Right ventricle myocardium inferior (tissue), 1 donor: ENCODE data around the gene SGPL1. TPM values are rescaled to one million over a fixed set of nuclear protein-coding genes. Genes with fewer than 3 reads are reported as not detected.
A peak's percentile ranks its signal among the peaks of the same experiment; 100 is the strongest.

Experiments used
- ATAC-seq: fragments of 200-7000 bp; cut with Tn5 transposase; one replicate; pipeline ENCODE4 v1.9.1; 2020; ENCODE audit warnings: mild to moderate bottlenecking, moderate library complexity
- DNase-seq: peaks from one replicate; pipeline ENCODE4 v3.0.0; 2021; ENCODE audit errors: missing footprints
- intact Hi-C: fragments of 100-400 bp; cut with DNase I; formaldehyde crosslinking; loops from one replicate; pipeline ENCODE4 v1.11.0; 2022
- total RNA-seq: library from RNA; stranded (reverse); fragmentation: NEBNext Ultra II Directional; extraction: Animal tissue kit (Norgen Biotek cat#: 25700); gene quantifications from one replicate; pipeline ENCODE4 v1.2.1, GENCODE V29; 2021
- donor health status: DM: no; HTN: yes; CAD: no; lungs with severe emphysema.

SGPL1 gene
- total RNA-seq, 1 donor from 2014 or later = 13.1 TPM

- intact Hi-C loops = no loop called here
- ATAC-seq = no peak
- no peak for DNase-seq
Measured at GRCh38 chr10:70891627-70892026, 75.9 kb downstream of the SGPL1 start.

DNA sequence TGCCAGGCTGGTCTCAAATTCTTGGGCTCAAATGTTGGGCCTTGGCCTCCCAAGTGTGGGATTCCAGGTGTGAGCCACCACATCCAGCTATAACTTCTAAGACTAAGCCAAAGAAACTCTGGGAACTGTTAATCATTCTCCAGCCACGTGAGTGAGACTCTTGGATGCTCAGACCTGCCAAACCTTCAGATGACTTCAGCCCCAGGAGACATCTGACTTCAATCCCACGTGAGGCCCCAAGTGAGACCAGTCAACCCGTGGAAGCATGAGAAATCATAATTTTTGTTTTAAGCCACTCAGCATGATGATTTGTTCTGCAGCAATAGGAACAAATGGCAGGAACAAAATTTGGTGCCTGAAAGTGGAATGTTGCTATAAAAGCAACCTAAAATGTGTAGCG is 76.9 kb downstream of the SGPL1 start:
- DNase-seq (no peak), ATAC-seq (no peak)
- intact Hi-C loops = no loop called here

DNA sequence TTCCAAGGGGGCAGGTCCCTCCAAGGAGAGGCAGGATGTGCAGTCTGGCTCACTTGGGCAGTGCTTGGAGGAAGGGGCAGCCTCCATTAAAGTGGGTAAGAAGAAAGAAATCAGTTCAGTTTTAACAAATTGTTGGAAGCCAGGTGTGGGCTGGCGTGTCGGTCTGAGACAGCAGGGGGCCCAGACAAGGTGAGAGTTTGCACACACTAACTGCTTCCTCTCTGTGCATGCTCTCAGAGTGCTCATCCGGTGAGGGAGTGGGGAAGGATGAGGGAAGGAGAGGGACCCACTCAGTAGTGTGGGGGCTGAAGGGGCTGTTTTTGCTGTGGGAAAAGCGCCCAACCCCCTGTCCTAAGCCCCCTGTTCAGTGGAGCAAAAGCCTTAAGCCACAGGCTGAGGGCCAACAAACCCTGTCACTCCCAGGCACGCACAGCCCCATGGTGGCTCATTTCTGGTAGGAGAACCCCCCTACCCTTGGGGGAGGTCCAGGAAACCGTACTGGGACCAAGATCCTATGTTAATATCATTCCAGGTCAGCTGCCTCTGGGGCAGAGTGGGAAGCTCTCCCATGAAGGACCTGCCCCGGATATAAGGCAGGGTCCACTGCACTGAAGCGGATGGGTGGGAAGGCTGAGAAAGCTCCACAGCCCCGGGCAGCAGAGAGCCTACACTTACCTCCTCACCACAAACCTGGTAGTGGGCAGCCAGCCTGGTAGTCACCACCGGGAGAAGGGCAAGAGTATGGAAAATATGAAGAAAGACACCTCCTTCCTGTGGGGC is 77.7 kb downstream of the SGPL1 start:
- intact Hi-C loops = no loop called here
- ATAC-seq = no peak
- no peak for DNase-seq

DNA sequence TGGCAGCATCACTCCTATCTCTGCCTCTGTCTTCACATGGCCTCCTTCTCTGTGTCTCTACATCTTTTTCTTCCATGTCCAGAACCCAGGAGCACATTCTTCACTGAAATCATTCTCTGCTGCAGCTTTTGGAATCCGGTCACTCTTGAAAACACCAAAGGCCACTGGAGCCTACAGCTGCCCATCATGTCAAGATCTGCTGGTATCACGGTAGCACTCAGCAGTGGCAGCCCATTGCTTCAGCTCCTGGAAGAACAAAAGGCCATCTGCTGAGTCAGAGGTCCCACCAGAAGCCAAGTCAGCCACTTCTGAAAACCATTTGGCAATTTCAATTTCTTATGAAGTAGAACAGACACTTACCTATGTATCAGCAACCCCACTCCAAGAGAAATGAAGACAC is 78.7 kb downstream of the SGPL1 start:
- DNase-seq = no peak
- ATAC-seq = no peak
- intact Hi-C loops = no loop called here

DNA sequence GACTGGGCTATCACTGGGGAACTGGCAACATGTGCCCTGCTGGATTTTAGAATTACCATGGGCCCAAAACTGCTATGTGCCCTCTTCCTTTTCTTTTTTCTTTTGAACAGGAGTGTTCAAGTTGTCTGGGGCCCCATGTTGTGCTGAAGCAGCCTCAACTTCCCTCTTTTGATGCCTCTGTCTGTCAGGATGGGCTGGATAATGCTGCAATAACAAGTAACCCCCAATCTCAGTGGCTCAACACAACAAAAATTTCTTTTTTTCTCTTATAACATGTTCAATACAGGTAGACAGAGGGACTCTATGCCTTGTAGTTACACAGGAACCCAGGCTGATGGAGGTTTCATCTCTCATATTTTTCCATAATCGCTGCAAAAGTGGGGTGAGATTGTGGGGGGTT is 80.8 kb downstream of the SGPL1 start:
- intact Hi-C loops = no loop called here

GRCh38 chr10:70898687-70899086 is 82.9 kb downstream of the SGPL1 start:
- intact Hi-C loops = no loop called here
- ATAC-seq (no peak), DNase-seq (no peak)

More for the DNA sequence above, 80.8 kb downstream of the SGPL1 start:
- no peak for DNase-seq
- no peak for ATAC-seq

DNA sequence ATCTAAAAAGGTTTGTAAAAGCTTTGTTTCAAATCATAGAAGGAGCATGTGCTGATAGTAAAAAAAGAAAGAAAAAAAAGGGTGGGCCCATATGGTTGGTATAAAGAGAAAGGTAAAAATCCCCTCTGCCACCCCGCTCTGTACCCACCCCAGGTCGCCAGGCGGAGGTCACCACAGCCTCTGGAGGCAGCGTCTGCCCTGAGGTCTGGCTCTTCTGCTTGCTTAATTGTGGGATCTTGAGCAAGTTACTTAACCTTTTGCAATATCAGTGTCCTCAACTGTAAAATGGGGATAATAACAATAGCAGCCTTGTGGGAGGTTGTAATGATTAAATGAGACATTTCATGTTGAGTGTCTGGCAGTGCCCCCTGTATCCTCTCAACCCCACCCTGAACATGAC is 83.3 kb downstream of the SGPL1 start:
- no peak for DNase-seq
- intact Hi-C loops = no loop called here

GRCh38 chr10:70901276-70901878 is 85.6 kb downstream of the SGPL1 start:
- intact Hi-C loops = loop anchor here (5.0 kb wide), 1 partner anchor 386 kb away; no protein-coding TSS in a partner anchor
- no peak for DNase-seq
- no peak for ATAC-seq

More for the DNA sequence above, 83.3 kb downstream of the SGPL1 start:
- ATAC-seq = no peak

DNA sequence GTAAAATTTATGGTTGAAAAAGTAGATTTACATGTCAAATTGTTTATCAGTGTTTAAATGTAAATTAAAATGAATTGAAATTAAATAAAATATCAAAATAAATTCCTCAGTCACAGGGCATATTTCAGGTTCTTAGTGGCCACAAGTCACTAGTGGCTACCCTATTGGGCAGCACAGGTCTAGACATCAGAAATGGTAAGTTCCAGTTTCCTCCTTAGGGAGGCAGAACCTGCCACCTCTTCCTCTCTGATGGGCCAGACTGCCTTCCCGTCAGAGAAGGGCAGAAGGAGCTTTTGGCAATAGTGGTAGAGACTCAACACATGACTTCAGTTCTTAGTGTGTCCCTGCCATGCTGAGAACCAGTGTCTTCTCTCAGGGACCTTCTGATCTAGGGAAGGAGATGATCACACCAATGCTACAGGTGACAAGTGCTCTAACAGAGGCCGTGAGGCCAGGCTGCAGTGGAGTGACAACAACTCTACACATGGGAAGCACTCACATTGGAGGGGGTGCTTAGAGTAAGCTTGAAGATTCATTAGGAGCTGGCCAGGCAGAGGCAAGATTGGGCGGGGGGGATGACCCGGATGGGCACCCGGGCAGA is 87.0 kb downstream of the SGPL1 start:
- DNase-seq (no peak), ATAC-seq (no peak)
- intact Hi-C loops = loop anchor here (1.0 to 5.0 kb wide), 2 partner anchors 307 to 385 kb away; no protein-coding TSS in a partner anchor

DNA sequence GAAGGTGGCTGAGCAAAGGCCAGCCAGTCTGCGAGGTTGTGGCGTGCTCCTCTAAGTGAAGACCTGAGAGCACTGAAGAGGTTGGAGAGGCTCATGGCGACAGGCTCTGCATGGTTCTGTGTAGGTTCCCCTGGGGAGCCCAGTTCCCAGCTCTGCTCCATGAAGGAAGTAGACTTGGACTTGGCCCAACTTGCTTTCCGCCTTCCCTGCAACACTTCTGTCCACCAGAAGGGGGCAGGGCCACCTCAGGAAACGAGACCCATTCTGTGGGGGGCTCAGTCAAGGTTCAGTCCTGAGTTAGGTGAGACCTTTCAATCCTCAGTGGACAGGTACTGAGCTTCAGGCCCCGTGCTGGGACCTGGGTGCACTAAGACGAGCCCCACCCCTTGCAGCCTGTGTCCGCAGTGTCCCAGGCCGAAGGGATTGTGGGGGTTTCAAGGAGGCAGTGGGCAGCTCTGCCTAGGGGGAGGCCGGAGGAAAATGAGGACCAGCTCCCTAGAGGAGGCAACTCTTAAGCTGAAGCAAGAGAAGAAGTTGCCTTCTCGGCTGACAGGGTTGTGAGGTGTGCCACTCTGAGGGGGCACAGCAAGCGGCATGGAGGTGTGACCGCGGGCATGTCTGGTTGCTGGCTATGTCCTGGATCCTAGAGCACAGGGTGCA is 87.6 kb downstream of the SGPL1 start:
- no peak for DNase-seq
- intact Hi-C loops = loop anchor here (1.0 to 5.0 kb wide), 2 partner anchors 306 to 384 kb away; no protein-coding TSS in a partner anchor

GRCh38 chr10:70905071-70906021 is 89.6 kb downstream of the SGPL1 start:
- intact Hi-C loops = no loop called here
- no peak for ATAC-seq
- no peak for DNase-seq

More for the DNA sequence above, 87.6 kb downstream of the SGPL1 start:
- peak; percentile 57 for ATAC-seq

DNA sequence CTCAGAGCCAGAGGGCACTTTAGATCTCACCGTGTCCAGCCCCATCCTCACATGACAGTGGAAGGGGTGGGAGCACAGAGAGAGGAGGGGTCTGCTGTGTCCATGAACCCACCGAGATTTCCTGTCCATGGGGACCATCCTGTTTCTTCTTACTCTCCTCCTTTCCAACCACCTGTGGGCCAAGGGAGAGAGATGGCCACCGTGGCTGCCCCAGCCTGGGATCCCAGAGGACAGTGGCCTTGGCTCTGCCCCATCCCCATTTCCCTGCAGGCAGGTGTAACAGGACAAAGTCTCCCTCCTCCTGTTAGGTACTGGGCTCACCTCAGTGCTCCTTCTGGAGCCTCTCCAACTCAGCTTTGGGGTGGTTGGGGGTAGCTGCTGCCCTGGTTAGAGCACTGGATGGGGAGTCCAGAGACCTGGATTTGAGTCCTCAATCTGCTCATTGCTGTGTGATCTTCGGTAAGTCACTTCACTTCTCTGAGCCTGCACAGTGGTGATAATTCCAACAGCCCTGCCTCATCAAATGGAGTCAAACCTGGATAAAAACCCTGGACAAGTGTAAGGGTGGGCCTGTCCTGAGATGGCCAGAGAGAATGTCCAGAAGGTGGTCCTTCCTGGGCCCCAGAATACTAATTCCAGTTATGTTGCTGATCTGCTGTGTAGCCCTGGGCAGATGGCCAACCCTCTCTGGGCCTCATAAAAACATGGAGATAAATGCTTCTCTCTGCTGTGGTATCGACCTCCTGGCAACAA is 90.5 kb downstream of the SGPL1 start:
- DNase-seq = no peak
- intact Hi-C loops = no loop called here
- no peak for ATAC-seq

- ATAC-seq (no peak), DNase-seq (no peak)
- intact Hi-C loops = no loop called here
Measured at GRCh38 chr10:70906953-70907636, 91.3 kb downstream of the SGPL1 start.

- DNase-seq (no peak), ATAC-seq (peak; percentile 56)
- intact Hi-C loops = no loop called here
Measured at GRCh38 chr10:70907637-70908405, 92.1 kb downstream of the SGPL1 start.

DNA sequence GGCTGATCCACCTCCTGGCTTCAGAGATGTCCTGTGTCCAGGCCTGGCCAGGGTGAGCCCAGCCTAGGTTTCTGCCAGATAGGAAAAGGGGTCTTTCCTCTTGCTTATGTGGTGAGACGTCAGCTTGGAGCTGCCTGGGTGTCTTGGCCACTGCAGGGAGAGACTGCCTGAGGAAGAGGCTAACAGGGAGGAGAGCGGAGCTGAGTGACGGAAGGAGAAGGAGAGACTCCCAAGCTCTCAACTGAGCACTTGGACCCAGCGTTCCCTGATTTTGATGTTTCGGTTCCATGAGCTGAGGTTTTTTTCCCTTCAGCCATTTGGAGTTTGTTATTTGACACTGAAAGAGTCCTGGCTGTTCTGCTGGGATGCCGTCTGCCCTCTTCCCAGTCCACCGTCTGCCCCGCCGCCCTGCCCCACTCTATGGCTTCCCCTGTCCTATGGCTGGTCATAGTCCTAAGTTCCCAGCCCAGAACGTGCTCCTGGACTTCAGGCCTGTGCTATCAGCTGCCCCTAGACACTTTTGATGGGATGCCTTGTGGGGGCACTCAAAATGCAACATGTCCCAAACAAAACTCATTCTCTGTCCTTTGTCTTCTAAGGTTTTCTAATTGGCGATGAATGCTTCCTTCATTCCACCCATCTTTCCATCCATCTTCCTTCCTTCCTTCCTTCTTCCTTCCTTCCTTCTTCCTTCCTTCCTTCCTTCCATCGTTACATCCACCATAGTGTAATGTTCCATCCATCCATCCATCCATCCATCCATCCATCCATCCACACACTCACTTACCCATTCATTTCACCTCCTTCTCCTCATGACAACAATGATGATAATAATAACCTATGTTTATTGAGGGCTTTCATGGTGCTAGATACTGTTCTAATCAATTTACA is 92.9 kb downstream of the SGPL1 start:
- DNase-seq (no peak), ATAC-seq (no peak)
- intact Hi-C loops = no loop called here
